ENCODE measurements around the gene PPP1R17.

The PPP1R17 gene

GRCh38 chr7:31688996-31689395 lies 2.0 kb downstream of the PPP1R17 start:
- Histone ChIP-seq H2AK5ac (ENCODE audit: low read length, severe bottlenecking) (no peak overlapping the region), H4K91ac (ENCODE audit: low read length) (no peak overlapping the region), H2BK5ac (ENCODE audit: low read depth, low read length, poor library complexity, severe bottlenecking) (no peak overlapping the region)

GRCh38 chr7:31690935-31691334 lies 3.9 kb downstream of the PPP1R17 start:
- Histone ChIP-seq H3K4me2 (ENCODE audit: low read length, poor library complexity, severe bottlenecking) (no peak overlapping the region), H3K27me3 (ENCODE audit: control insufficient read depth in 1 of 2, insufficient read depth in 1 of 2, low read length in 2 of 2) (peaks cover 0 to 19% of the 10 kb centered on the region in 2 experiments)

More at GRCh38 chr7:31688996-31689395, 2.0 kb downstream of the PPP1R17 start:
- 28% methylated on average over 2 of the region's 2 CpGs for WGBS
- H2BK120ac ChIP-seq (ENCODE audit: low read depth, low read length): no peak overlapping the region
- H3K18ac ChIP-seq (ENCODE audit: low read depth in 1 of 2, low read length in 2 of 2): no peak overlapping the region
- H3K4me2 ChIP-seq (ENCODE audit: low read length, poor library complexity, severe bottlenecking): no peak overlapping the region
- H2BK15ac ChIP-seq (ENCODE audit: low read depth, poor library complexity, severe bottlenecking): no peak overlapping the region
- H3K23ac ChIP-seq (ENCODE audit: low read length in 2 of 2): no peak overlapping the region
- no peaks in the 10 kb centered on the region for H3K4me1 ChIP-seq (ENCODE audit: control insufficient read depth, insufficient read depth, low read depth, low read length)
- H3K27me3 ChIP-seq (ENCODE audit: control insufficient read depth in 1 of 2, insufficient read depth in 1 of 2, low read length in 2 of 2): peaks cover 0 to 19% of the 10 kb centered on the region in 2 experiments
- no peak overlapping the region for H3K4ac ChIP-seq (ENCODE audit: low read depth in 1 of 2, low read length in 2 of 2)
- H3K79me1 ChIP-seq (replicated peaks; ENCODE audit: low read length, poor library complexity, severe bottlenecking): no peaks in the 10 kb centered on the region
- DNase-seq: no peak
- no peak overlapping the region for H3K14ac ChIP-seq (ENCODE audit: low read length in 2 of 2)
- H3K4me3 ChIP-seq (ENCODE audit: insufficient read depth in 1 of 2, low read depth in 1 of 2, low read length in 2 of 2): no peak overlapping the region
- no peak overlapping the region for H2BK12ac ChIP-seq (ENCODE audit: low read length in 2 of 2)
- H3K9me3 ChIP-seq (ENCODE audit: control insufficient read depth, low read length): no peaks in the 10 kb centered on the region
- no peak overlapping the region for H3K27ac ChIP-seq (ENCODE audit: low read length, poor library complexity, severe bottlenecking)
- no peak overlapping the region for H2AFZ ChIP-seq (ENCODE audit: low read depth, low read length)
- H3K9ac ChIP-seq (ENCODE audit: low read length): no peak overlapping the region
- H4K8ac ChIP-seq (ENCODE audit: low read length): no peak overlapping the region
- no peaks in the 10 kb centered on the region for H3K36me3 ChIP-seq (ENCODE audit: control insufficient read depth in 1 of 2, insufficient read depth in 2 of 2, low read depth in 1 of 2, low read length in 2 of 2)

GRCh38 chr7:31692451-31692850 lies 5.4 kb downstream of the PPP1R17 start:
- Histone ChIP-seq H3K79me1 (replicated peaks; ENCODE audit: low read length, poor library complexity, severe bottlenecking) (no peaks in the 10 kb centered on the region), H2BK120ac (ENCODE audit: low read depth, low read length) (no peak overlapping the region), H3K4me3 (ENCODE audit: insufficient read depth in 1 of 2, low read depth in 1 of 2, low read length in 2 of 2) (no peak overlapping the region), H3K4ac (ENCODE audit: low read depth in 1 of 2, low read length in 2 of 2) (no peak overlapping the region), H2BK5ac (ENCODE audit: low read depth, low read length, poor library complexity, severe bottlenecking) (no peak overlapping the region), H3K36me3 (ENCODE audit: control insufficient read depth in 1 of 2, insufficient read depth in 2 of 2, low read depth in 1 of 2, low read length in 2 of 2) (no peaks in the 10 kb centered on the region), H3K4me2 (ENCODE audit: low read length, poor library complexity, severe bottlenecking) (no peak overlapping the region), H4K91ac (ENCODE audit: low read length) (no peak overlapping the region), H3K9ac (ENCODE audit: low read length) (no peak overlapping the region), H2BK12ac (ENCODE audit: low read length in 2 of 2) (no peak overlapping the region), H3K9me3 (ENCODE audit: control insufficient read depth, low read length) (no peaks in the 10 kb centered on the region), H3K27ac (ENCODE audit: low read length, poor library complexity, severe bottlenecking) (no peak overlapping the region), H2BK15ac (ENCODE audit: low read depth, poor library complexity, severe bottlenecking) (no peak overlapping the region), H2AFZ (ENCODE audit: low read depth, low read length) (no peak overlapping the region), H2AK5ac (ENCODE audit: low read length, severe bottlenecking) (no peak overlapping the region), H3K18ac (ENCODE audit: low read depth in 1 of 2, low read length in 2 of 2) (no peak overlapping the region), H3K4me1 (ENCODE audit: control insufficient read depth, insufficient read depth, low read depth, low read length) (no peaks in the 10 kb centered on the region), H4K8ac (ENCODE audit: low read length) (no peak overlapping the region), H3K14ac (ENCODE audit: low read length in 2 of 2) (no peak overlapping the region), H3K27me3 (ENCODE audit: control insufficient read depth in 1 of 2, insufficient read depth in 1 of 2, low read length in 2 of 2) (peaks cover 0 to 15% of the 10 kb centered on the region in 2 experiments), H3K23ac (ENCODE audit: low read length in 2 of 2) (no peak overlapping the region)
- no peak for DNase-seq
- 67% methylated on average over 4 of the region's 5 CpGs for WGBS

More at GRCh38 chr7:31690935-31691334, 3.9 kb downstream of the PPP1R17 start:
- Histone ChIP-seq H2BK15ac (ENCODE audit: low read depth, poor library complexity, severe bottlenecking) (no peak overlapping the region), H3K23ac (ENCODE audit: low read length in 2 of 2) (no peak overlapping the region), H2BK5ac (ENCODE audit: low read depth, low read length, poor library complexity, severe bottlenecking) (no peak overlapping the region), H2AFZ (ENCODE audit: low read depth, low read length) (no peak overlapping the region), H3K36me3 (ENCODE audit: control insufficient read depth in 1 of 2, insufficient read depth in 2 of 2, low read depth in 1 of 2, low read length in 2 of 2) (no peaks in the 10 kb centered on the region), H3K27ac (ENCODE audit: low read length, poor library complexity, severe bottlenecking) (no peak overlapping the region), H3K79me1 (replicated peaks; ENCODE audit: low read length, poor library complexity, severe bottlenecking) (no peaks in the 10 kb centered on the region), H3K9ac (ENCODE audit: low read length) (no peak overlapping the region), H3K4ac (ENCODE audit: low read depth in 1 of 2, low read length in 2 of 2) (no peak overlapping the region), H3K4me1 (ENCODE audit: control insufficient read depth, insufficient read depth, low read depth, low read length) (no peaks in the 10 kb centered on the region), H3K4me3 (ENCODE audit: insufficient read depth in 1 of 2, low read depth in 1 of 2, low read length in 2 of 2) (no peak overlapping the region), H2BK12ac (ENCODE audit: low read length in 2 of 2) (no peak overlapping the region), H4K91ac (ENCODE audit: low read length) (no peak overlapping the region), H3K18ac (ENCODE audit: low read depth in 1 of 2, low read length in 2 of 2) (no peak overlapping the region), H2BK120ac (ENCODE audit: low read depth, low read length) (no peak overlapping the region), H3K9me3 (ENCODE audit: control insufficient read depth, low read length) (no peaks in the 10 kb centered on the region), H4K8ac (ENCODE audit: low read length) (no peak overlapping the region), H3K14ac (ENCODE audit: low read length in 2 of 2) (no peak overlapping the region), H2AK5ac (ENCODE audit: low read length, severe bottlenecking) (no peak overlapping the region)
- DNase-seq: no peak
- 92% methylated on average over 1 of the region's 2 CpGs for WGBS

- Histone ChIP-seq H3K27ac (ENCODE audit: low read length, poor library complexity, severe bottlenecking) (no peak overlapping the region), H2BK15ac (ENCODE audit: low read depth, poor library complexity, severe bottlenecking) (no peak overlapping the region), H3K4me2 (ENCODE audit: low read length, poor library complexity, severe bottlenecking) (no peak overlapping the region), H3K9ac (ENCODE audit: low read length) (no peak overlapping the region), H3K36me3 (ENCODE audit: control insufficient read depth in 1 of 2, insufficient read depth in 2 of 2, low read depth in 1 of 2, low read length in 2 of 2) (no peaks in the 10 kb centered on the region), H2AK5ac (ENCODE audit: low read length, severe bottlenecking) (no peak overlapping the region), H3K4me3 (ENCODE audit: insufficient read depth in 1 of 2, low read depth in 1 of 2, low read length in 2 of 2) (no peak overlapping the region), H4K91ac (ENCODE audit: low read length) (no peak overlapping the region), H2BK5ac (ENCODE audit: low read depth, low read length, poor library complexity, severe bottlenecking) (no peak overlapping the region), H3K23ac (ENCODE audit: low read length in 2 of 2) (no peak overlapping the region), H3K18ac (ENCODE audit: low read depth in 1 of 2, low read length in 2 of 2) (no peak overlapping the region), H3K4me1 (ENCODE audit: control insufficient read depth, insufficient read depth, low read depth, low read length) (no peaks in the 10 kb centered on the region), H2AFZ (ENCODE audit: low read depth, low read length) (no peak overlapping the region), H3K4ac (ENCODE audit: low read depth in 1 of 2, low read length in 2 of 2) (no peak overlapping the region), H3K9me3 (ENCODE audit: control insufficient read depth, low read length) (no peaks in the 10 kb centered on the region), H3K14ac (ENCODE audit: low read length in 2 of 2) (no peak overlapping the region), H2BK12ac (ENCODE audit: low read length in 2 of 2) (no peak overlapping the region), H3K79me1 (replicated peaks; ENCODE audit: low read length, poor library complexity, severe bottlenecking) (no peaks in the 10 kb centered on the region), H4K8ac (ENCODE audit: low read length) (no peak overlapping the region), H2BK120ac (ENCODE audit: low read depth, low read length) (no peak overlapping the region), H3K27me3 (ENCODE audit: control insufficient read depth in 1 of 2, insufficient read depth in 1 of 2, low read length in 2 of 2) (peaks cover 0 to 14% of the 10 kb centered on the region in 2 experiments)
- WGBS: 50% methylated on average over 2 of the region's 2 CpGs
- no peak for DNase-seq
These were observed 5.9 kb downstream of the PPP1R17 start for GRCh38 chr7:31692871-31693270.
